HG03342 (cell line): ENCODE data around the gene RDH5.

Experiments
- ATAC-seq: cut with Tn5 transposase; IDR thresholded peaks from one replicate; pipeline ENCODE4 v1.9.1; 2021; ENCODE audit warnings: mild to moderate bottlenecking, moderate library complexity; ENCODE audit not compliant: unreplicated experiment

Gene RDH5, protein sequence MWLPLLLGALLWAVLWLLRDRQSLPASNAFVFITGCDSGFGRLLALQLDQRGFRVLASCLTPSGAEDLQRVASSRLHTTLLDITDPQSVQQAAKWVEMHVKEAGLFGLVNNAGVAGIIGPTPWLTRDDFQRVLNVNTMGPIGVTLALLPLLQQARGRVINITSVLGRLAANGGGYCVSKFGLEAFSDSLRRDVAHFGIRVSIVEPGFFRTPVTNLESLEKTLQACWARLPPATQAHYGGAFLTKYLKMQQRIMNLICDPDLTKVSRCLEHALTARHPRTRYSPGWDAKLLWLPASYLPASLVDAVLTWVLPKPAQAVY

GRCh38 chr12:55720071-55720564 is at the start of gene RDH5:
Gene RDH5, plus strand, starts transcription at chr12:55720393. Its CDS starts 792 bp downstream, at chr12:55721185.
- ATAC-seq = no peak

GRCh38 chr12:55671746-55672145 is 48.4 kb upstream of the RDH5 start:
- no peak for ATAC-seq

DNA sequence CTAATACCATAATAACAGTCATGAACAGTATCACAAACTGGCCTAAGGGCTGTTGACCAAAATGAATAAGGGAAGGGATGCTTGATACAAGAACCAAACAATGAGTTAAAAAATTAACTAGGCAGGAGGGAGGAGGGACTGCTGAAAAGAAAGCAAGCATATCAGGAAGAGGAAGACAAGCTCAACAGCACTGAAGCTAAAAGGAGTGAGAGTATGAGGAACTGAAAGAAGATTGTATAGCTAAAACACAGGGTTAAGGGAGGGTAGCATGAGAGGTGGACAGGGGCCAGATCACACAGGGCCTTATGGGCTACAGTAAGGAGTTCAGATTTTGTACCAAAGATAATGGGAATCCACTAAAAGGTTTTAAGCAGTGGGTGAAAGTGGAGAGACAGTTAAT is 46.6 kb upstream of the RDH5 start:
- ATAC-seq = peak; percentile 99

- no peak for ATAC-seq
These were observed 44.5 kb upstream of the RDH5 start for GRCh38 chr12:55675666-55676065.

- no peak for ATAC-seq
These were observed 43.5 kb upstream of the RDH5 start for GRCh38 chr12:55676707-55677106.

GRCh38 chr12:55679691-55680090 is 40.5 kb upstream of the RDH5 start:
- ATAC-seq = no peak

DNA sequence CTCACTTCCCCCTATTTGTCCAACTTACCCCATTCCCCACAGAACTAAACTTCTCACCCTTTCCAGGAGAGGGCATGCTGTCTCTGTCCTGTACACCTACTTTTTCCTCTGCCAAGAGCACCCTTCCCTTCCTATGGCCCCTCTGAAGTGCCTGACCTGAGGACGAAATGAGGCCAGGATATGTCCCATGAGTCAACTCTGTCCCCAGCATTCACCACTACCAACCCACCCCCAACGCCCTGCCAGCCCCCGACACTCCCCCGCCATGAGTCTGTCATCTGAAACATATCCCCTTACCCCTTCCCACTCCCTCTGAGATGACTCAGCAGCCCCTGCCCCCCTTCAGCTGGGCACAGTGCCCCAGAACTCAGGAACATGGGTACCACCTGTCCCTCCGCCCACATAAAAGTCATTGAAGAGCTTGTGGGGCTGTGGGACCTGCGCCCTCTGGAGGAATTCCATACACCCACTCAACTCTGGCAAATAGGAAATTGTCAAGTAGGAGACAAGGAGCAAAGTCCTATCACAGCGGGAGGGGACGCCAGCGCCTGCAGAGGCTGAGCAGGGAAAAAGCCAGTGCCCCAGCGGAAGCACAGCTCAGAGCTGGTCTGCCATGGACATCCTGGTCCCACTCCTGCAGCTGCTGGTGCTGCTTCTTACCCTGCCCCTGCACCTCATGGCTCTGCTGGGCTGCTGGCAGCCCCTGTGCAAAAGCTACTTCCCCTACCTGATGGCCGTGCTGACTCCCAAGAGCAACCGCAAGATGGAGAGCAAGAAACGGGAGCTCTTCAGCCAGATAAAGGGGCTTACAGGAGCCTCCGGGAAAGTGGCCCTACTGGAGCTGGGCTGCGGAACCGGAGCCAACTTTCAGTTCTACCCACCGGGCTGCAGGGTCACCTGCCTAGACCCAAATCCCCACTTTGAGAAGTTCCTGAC is 38.8 kb upstream of the RDH5 start:
- ATAC-seq = no peak

- ATAC-seq = no peak
These were observed 38.0 kb upstream of the RDH5 start for GRCh38 chr12:55682087-55682796.

DNA sequence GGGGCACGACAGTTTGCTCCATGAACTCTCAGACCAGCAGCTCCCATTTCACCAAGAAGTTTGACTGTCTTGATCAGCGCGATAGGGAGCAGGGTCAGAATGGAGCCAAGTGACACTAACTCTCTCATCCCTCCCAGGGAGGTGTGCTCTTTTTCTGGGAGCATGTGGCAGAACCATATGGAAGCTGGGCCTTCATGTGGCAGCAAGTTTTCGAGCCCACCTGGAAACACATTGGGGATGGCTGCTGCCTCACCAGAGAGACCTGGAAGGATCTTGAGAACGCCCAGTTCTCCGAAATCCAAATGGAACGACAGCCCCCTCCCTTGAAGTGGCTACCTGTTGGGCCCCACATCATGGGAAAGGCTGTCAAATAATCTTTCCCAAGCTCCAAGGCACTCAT is 36.5 kb upstream of the RDH5 start:
- no peak for ATAC-seq

DNA sequence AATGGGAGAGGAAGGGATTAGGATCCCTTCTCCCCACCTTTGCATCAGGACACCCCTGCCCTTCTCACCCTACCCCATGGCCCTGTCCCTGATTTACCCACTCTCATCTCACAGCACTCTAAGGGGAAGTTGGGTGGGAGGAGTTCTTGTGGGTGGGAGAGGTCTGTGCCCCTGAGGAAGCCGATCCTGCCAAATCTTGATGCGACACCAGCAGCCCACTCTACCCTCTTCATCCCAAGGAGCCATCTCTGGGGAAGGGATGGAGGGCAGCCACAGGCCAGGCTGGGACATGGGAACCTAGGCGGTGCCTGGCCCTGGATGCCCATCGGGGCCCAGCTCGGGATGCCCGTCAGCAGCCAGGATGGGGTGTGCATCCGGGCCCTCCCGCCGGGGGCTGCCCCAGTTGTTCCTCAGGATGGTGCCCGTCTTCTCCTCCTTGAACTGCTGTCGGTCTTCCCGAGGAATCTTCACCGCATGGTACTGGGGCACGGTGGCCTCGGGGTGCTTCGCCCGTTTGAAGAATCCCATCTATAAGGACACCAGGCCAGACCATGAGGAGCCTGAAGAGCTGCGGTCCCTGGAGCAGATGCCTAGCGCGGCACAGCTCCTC is 35.3 kb upstream of the RDH5 start:
- ATAC-seq = no peak

- ATAC-seq = no peak
These were observed 34.5 kb upstream of the RDH5 start for GRCh38 chr12:55685671-55686070.

- ATAC-seq = no peak
These were observed 33.7 kb upstream of the RDH5 start for GRCh38 chr12:55686366-55687010.

DNA sequence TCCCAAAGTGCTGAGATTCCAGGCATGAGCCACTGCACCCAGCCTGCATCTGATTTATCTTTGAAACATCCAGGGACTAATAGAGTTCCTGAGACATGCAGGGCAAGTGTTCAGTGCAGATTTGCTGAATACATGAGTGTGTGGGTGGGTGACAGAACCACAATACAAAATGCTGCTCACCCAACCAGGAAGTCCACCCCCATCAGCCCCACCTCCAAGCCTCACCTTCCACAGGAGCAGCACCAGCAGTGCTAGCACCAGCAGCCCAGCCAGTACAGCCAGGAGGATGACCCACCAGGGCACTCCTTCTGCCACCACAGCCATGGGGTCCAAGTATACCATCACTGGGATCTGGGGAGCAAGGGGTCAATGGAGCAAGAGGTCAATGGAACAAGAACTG is 32.4 kb upstream of the RDH5 start:
- ATAC-seq = no peak

GRCh38 chr12:55688716-55689655 is 31.2 kb upstream of the RDH5 start:
- ATAC-seq = no peak

DNA sequence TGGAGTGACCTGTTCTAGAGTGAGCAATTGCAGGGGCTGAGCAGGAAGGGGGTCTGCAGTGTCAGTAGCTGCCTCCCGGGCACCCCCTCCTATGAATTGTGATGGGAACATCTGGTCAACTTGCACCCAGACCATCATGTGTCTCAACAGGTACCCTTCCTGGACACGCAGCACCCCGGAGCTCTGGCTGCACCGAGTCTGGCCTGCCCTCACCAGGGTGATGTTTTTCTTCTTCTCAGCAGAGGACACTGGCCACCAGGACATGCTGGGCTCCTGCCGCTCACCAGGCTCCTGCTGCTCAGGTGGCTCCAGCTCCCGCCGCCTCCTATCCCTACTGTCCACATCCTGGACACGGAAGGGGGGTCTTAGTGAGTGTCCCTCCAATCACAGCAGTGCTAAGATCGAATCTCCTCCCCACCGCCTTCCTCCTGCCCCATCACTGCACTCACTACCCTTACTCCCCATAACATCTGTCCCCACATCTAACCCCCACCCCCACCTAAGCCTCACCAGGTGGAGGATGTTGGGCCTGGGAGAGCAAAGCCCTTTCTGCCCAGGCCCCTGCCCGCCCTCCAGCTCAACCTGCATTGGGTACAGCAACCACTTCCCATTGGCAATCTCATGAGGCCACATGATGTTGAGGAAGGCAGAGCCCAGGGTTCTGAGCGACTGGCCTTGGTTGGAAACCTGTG is 27.4 kb upstream of the RDH5 start:
- no peak for ATAC-seq

- ATAC-seq = no peak
These were observed 26.6 kb upstream of the RDH5 start for GRCh38 chr12:55693323-55694187.

DNA sequence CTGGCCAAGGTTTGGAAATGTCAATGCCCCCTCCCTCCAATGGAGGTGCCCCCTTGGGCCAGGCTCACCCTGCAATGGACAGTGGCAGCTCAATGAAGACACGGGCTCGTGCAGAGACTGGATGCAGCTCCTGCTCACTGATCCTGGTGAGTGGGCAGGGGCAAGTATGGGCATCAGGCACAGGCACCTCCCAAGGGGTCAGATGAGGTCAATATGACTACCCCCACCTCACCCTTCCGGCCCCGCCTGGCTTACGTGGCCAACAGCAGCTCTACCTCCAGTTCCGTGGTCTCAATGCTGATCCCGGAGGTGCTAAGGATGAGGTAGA is 26.0 kb upstream of the RDH5 start:
- no peak for ATAC-seq

DNA sequence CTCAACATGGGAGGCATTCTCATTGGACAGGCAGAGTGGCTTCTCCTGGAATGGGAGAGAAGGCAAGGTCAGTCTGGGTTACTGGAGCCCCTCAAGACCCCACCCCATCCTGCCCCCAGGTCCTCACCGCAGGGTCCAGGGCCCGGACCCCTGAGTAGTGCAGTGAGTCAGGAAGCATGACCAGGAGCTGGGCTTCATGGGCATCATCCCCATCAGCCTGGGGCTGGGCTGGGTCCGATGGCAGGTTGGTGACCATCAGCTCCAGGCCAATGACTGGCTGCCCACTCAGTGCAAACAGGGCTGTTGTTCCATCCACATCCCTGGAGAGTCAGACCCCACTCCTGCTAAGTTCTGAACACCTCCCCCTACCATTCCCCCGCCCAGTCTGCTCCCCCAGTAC is 25.5 kb upstream of the RDH5 start:
- ATAC-seq = no peak
